Stimulated activated CD4-positive, alpha-beta T cell treated with anti-CD3 and anti-CD28 coated beads, Interleukin-4, amount 100 ng/mL, for 48 hours (primary cell): Measurements from ENCODE around the gene NUPR1.
A peak's percentile ranks its signal among the peaks of the same experiment; 100 is the strongest.
"Not testable (repeated sequence)": the region's sequence is repeated elsewhere in the genome, so short reads cannot be mapped to it uniquely, and the experiment has no call there.

Source experiments
- DNase-seq, 2 donors: peaks; one replicate each; pipeline ENCODE4 v3.0.0-alpha.2; 2020; ENCODE audit warnings: low read depth in 2 of 2

Gene NUPR1

DNA sequence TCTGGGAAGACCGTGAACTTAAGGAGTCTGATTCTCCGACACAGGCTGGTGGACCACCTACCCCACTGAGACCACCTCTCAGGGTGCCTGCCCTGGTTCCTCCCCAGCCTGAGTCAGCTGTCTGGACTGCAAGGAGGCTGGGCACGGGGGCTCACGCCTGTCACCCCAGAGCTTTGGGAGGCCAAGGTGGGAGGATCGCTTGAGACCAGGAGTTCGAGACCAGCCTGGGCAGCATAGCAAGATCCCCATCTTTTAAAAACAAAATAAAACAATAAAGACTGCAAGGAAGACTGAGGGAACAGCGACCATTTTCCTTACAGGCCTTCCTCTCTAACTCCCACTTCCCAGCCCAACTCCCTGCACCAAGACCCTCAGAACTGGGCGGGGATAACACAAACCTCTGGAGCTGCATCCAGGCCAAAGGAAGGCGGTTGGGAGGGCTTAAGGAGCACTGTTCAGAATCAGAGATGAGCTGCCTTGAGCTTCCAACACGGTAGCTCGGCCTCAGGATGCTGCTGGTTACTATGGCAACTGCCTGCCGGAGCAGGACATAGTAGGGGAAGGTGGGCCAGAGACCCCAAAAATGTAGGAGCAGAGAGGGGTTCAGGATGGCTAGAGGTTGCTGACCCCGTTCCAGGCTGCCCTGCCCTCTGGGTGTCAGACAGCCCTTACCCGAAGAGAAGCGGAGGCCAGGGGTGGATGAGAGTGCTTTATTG is 40.0 kb downstream of the NUPR1 start:
- DNase-seq, result no peak

DNA sequence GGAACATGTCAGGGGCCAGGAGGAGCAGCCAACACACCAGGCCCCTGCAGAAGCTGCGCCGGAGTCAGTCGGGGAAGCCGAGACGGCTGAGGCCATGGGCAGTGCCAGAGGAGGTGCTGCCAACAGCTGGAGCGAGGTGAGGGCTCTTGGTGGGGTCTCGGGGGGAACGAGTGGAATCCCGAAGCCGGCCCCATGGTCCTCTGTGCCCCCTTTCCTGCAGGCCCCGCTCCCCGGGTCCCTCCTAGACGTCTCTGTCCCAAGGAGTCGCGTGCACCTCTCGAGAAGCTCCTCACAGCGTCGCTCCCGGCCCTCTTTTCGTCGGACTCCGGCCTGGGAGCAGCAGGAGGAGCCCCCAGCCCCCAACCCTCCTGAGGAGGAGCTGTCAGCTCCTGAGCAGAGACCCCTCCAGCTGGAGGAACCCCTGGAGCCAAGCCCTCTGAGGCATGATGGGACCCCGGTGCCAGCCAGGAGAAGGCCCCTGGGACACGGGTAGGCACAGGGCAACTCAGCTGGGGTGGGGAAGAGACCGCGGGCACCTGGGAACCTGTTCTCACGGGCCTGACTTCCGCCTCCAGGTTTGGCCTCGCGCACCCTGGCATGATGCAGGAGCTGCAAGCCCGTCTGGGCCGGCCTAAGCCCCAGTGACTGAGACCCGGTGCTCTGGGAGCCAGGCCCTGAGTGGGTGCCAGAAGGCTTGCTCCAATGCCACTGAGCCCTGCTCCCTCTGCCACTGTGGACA is 40.7 kb downstream of the NUPR1 start:
- DNase-seq, result no peak

DNA sequence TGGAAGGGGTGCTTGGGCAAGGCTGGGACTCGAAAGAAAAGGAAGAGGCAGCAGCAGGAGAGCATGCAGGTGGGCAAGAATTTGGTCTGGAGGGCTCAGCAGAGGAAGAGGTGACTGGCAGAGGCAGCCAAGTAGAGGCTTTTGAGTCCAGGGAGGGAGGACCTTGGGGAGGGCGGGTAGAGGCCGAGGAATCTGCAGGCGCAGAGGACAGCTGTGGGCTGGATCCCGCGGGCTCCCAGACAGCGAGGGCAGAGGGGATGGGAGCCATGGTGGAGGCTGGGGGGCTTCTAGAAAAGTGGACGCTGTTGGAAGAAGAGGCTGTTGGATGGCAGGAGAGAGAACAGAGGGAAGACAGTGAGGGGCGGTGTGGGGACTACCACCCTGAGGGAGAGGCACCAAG is 41.4 kb downstream of the NUPR1 start:
- DNase-seq, result no peak

DNA sequence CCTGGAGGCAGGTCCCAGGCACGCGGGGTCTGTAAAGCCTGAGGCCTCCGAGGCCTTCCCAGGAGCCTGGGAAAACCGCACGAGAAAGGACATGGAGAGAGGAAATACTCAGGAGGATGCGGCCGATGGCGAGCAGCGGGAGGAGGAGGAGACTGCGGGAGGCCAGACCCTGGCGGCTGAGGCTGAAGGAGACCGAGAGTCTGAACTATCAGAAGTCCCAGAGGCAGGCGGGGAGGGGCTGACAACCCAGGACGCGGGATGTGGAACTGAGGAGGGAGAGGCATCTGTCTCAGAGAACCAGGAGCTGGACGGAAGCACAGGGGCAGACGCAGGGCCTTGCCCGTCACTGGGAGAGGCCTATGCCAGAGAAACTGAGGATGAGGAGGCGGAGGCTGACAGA is 41.9 kb downstream of the NUPR1 start:
- DNase-seq, result no peak

DNA sequence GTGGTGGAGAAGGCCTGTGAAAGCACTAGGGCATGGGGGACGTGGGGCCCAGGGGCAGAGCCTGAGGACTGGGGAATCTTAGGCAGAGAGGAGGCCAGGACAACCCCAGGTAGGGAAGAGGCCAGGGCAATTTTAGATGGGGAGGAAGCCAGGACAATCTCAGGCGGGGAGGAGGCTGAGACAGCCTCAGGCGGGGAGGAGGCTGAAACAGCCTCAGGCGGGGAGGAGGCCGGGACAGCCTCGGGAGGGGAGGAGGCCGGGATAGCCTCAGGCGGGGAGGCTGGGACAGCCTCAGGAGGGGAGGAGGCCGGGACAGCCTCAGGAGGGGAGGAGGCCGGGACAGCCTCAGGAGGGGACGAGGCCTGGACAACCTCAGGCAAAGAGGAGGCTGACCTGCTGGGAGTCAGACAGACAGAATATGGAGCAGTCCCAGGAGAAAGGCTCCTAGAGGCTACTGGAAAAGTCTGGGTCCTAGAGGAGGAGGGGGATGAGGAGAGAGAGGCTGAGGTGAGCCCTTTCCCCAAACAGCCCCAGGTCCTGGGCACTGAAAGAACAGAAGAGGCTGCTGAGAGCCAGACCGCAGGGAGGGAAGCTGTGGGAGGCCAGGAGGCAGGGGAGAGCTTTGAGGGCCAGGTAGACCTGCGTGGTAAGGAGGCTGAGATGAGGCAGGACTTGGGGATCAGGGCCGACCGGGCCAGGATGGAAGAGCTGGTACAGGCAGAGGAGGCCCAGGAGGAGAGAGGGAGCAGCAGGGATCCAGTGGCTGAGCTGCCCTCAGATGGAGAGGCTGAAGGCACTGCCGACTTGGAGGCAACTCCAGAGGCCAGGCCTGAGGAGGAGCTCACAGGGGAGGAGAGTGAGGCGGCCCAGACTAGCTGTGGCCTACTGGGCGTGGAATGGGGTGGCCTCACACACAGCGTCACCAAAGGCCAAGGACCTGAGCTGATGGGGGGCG is 42.7 kb downstream of the NUPR1 start:
- no peak for DNase-seq

DNA sequence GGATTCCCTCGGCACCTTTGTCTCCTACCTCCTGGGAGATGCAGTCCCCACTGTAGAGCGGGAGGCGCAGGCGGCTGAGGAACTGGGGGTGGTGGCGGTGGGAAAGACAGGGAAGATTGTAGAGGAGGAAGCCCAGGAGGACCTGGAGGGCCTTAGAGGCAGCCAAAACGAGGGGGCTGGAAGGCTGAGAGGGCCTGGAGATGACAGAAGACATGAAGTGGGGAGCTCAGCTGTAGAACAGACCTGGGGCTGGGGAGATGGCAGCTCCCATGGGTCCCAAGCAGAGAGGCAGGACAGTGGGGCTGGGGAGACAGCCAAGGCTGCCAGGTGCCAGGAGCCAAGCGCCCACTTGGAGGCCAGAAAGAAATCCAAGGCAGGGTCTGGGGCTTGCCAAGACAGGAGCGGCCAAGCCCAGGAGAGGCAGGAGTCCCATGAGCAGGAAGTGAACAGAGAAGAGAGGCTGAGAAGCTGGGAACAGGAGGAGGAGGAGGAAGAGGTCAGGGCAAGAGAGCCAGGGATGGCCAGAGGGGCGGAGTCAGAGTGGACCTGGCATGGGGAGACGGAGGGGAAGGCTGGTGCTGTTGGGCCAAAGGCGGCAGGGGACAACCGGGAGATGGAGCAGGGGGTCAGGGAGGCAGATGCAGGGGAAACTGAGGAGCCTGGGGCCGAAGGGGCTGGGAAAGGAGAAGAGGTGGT is 43.5 kb downstream of the NUPR1 start:
- no peak for DNase-seq

DNA sequence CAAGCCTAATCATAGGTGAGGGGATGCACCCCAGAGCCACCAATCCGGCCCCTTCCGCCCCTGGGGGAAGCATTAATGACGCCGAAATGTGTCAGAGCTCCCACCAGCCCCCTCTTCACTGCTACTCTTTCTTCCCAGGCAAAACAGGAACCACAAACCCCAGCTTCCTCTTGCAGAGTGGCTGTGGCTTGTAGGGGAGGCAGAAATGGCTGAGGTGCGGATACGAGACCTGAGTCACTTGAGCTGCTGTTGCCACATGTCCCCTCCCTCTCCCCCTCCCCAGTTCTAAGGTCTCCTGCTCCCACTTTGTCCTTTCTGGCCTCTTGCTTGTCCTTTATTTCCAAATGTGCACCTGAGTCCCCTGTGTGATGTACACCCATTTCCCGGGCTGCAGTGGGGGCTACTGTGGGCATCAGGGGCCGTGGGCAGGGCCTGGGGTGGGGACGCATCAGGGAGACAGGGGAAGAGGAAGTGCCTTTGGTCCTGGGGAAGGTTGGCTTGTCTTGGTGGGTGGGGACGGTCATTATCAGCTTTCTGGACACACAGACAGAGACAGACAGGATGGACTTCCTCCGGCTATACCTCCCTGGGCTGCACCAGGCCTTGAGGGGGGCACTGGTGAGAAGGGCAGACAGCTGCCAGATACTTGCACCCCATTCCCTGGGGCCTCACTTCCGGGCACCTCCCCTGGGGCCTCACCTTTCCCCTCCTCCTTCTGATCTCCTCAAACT is 44.5 kb downstream of the NUPR1 start, which contains the start of gene APOBR:
APOBR (plus strand) TSS at position 523 of the 731 bp plus-strand sequence; CDS start at position 562, 39 bp downstream.
- DNase-seq, result peak; percentile 66 to 79

DNA sequence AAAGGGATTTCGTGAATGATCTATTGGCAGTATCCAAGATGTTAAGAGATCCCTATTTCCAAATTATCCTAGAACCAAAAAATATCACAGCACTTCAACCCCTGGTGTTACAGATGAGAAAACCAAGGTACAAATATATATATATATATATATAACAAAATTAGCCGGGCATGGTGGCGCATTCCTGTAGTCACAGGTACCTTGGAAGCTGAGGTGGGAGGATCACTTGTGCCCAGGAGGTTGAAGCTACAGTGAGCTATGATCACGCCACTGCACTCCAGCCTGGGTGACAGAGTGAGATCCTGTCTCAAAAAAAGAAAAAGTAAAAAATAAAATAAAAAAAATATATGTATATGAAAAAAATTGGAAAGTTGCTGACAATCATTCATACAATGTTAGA is 46.3 kb downstream of the NUPR1 start:
- DNase-seq, result no peak

DNA sequence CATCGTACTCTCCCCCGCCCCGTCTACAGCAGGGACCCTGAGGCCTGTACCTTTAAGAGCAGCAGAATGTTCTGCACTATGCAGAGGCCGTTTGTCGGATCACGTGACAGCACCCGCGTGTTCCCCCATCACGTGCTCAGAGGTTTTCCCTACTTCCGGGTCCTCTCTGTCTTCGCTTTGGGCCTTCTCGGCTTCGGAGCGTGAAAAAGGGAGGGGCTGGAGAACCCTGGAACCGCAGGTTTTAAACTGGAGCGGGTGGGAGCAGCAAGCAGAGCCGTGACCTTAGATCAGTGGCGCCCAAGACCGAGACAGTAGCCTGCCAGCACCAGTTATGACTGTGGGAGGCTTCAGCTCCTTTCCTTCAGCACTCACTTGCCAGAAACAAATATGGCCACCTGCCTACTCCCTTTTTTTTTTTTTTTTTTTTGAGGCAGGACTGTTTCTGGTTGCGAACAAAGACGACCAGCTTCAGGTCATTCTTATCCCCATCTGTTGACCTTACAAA is 46.8 kb downstream of the NUPR1 start, which contains the start of gene CLN3:
CLN3 (minus strand) TSS at position 105 of the 505 bp plus-strand sequence. CDS start 315 bp downstream, outside the sequence.
- peak; percentile 74 to 83 for DNase-seq

DNA sequence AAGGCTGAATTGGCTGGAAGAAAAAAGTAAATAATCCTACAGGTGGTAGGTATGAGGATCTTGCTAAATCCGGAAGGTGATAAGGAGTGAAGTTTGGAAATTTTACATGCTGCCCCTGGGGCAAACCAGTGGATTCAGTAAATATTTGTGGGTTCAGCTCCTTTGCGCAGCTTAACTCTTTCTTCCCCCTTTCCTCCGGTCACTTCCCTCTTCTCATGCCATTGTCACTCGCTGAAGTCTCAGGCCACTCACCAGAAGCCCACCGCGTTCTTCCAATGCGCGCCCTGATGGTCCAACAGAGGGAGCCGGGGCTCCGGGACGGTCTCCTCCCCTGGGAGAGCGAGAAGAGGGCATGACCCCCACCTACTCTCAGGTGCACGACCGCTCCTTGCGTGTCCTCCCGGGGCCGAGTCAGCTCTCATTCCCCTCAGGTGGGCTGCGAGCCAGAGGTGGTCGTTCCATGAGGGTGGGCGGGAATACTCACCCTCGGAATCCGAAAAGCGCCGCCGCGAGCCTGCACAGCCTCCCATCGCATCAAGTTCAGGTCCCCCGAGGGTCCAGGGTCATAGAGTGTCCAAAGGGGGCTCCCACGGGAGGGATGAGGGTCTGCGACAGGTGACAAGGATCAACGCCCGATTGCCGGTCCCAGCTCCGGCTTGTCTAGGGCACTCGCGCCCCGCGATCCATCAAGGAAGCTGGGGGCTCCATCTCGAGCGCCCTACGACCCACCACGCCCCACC is 47.4 kb downstream of the NUPR1 start:
- no peak for DNase-seq

DNA sequence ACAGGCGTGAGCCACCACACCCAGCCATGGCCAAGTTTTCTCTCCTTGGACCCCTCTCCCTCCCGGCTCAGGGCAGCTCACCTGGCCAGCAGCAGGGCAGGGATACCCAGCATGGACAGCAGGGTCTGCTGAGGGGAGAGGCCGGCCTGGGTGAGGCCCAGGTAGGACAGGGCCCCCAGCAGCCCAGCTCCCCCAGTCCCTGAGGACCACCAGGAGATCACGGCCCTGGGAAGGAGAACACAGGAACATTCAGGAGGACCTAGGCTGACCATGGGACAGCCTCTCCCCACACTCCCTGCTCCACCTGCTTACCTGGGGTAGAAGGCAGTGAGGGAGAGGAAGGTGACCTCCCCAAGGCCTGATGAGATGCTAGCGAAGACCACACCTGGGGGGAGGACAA is 52.5 kb downstream of the NUPR1 start:
- DNase-seq, result no peak

DNA sequence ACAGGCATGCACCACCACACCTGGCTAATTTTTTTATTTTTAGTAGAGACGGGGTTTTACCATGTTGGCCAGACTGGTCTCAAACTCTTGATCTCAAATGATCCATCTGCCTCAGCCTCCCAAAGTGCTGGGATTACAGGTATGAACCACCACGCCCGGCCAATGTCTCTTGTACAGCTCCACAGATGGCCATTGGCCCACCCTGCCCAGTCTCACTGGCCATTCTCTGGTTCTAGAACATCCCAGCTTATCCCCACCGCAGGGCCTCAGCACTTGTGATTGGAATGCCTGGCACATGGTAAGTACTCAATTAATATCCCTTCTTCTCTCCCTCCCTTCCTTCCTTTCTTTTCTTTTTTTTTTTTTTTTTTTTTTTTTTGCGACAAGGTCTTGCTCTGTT is 55.4 kb downstream of the NUPR1 start:
- not testable (repeated sequence) for DNase-seq
